HK-2 (cell line): Measurements from ENCODE around the gene SPEN.
A peak's percentile ranks its signal among the peaks of the same experiment; 100 is the strongest.
"Not testable (repeated sequence)": the region's sequence is repeated elsewhere in the genome, so short reads cannot be mapped to it uniquely, and the experiment has no call there.

Experiments used
- DNase-seq: peaks from one replicate; pipeline ENCODE4 v3.0.0-alpha.2; 2018; ENCODE audit not compliant: unreplicated experiment

The SPEN gene

GRCh38 chr1:15847100-15847892 lies at the start of gene SPEN:
Gene SPEN, plus strand, starts transcription at chr1:15847707. Its CDS starts 361 bp downstream, at chr1:15848068.
- peak; percentile 96 for DNase-seq

GRCh38 chr1:15799004-15799867 lies 48.3 kb upstream of the SPEN start:
- DNase-seq = peak; percentile 93

- peak; percentile 95 for DNase-seq
These were observed 47.3 kb upstream of the SPEN start for GRCh38 chr1:15799928-15800835.

- DNase-seq = peak; percentile 56
These were observed 45.1 kb upstream of the SPEN start for GRCh38 chr1:15802234-15802965.

- no peak for DNase-seq
These were observed 44.1 kb upstream of the SPEN start for GRCh38 chr1:15803380-15803779.

GRCh38 chr1:15804060-15804459 lies 43.4 kb upstream of the SPEN start:
- DNase-seq = no peak

GRCh38 chr1:15807121-15807520 lies 40.4 kb upstream of the SPEN start:
- DNase-seq = no peak

- not testable (repeated sequence) for DNase-seq
These were observed 40.0 kb upstream of the SPEN start, which contains the start of gene UQCRHL for GRCh38 chr1:15807549-15807948. Gene UQCRHL, minus strand, starts transcription at chr1:15807649. Its CDS starts 0 bp downstream, at chr1:15807649.

GRCh38 chr1:15808955-15809354 lies 38.6 kb upstream of the SPEN start:
- DNase-seq = no peak

GRCh38 chr1:15810073-15810472 lies 37.4 kb upstream of the SPEN start:
- no peak for DNase-seq

GRCh38 chr1:15816674-15817073 lies 30.8 kb upstream of the SPEN start:
- no peak for DNase-seq

- no peak for DNase-seq
These were observed 27.0 kb upstream of the SPEN start for GRCh38 chr1:15820478-15820877.

- DNase-seq = no peak
These were observed 21.7 kb upstream of the SPEN start for GRCh38 chr1:15825800-15826199.

GRCh38 chr1:15826810-15827507 lies 20.5 kb upstream of the SPEN start:
- DNase-seq = no peak

GRCh38 chr1:15827567-15827966 lies 19.9 kb upstream of the SPEN start:
- DNase-seq = not testable (repeated sequence)

- DNase-seq = not testable (repeated sequence)
These were observed 18.6 kb upstream of the SPEN start for GRCh38 chr1:15828931-15829330.

- no peak for DNase-seq
These were observed 17.2 kb upstream of the SPEN start for GRCh38 chr1:15830258-15830657.

- peak; percentile 4 for DNase-seq
These were observed 14.3 kb upstream of the SPEN start for GRCh38 chr1:15833069-15833679.

GRCh38 chr1:15833842-15834405 lies 13.6 kb upstream of the SPEN start:
- no peak for DNase-seq
